HFF-Myc (cell line): Measurements from ENCODE around the gene ERVFRD-1.
"Not testable (repeated sequence)": the region's sequence is repeated elsewhere in the genome, so short reads cannot be mapped to it uniquely, and the experiment has no call there.

ENCODE experiments used
- DNase-seq: peaks from one replicate; pipeline ENCODE4 v3.0.0-alpha.2; 2011; ENCODE audit warnings: low read depth; ENCODE audit errors: extremely low read depth
- H3K4me3 ChIP-seq: replicated peaks from 2 replicates; pipeline ENCODE4 v1.5.1; 2011; ENCODE audit warnings: low read depth, mild to moderate bottlenecking, control low read depth, low read length
- TF ChIP-seq, protein P1 (sequence below): IDR thresholded peaks from 2 replicates; pipeline ENCODE4 v1.5.1; 2012; ENCODE audit warnings: mild to moderate bottlenecking, low read depth, low read length, control low read depth; ENCODE audit errors: missing control alignments

Gene ERVFRD-1

DNA sequence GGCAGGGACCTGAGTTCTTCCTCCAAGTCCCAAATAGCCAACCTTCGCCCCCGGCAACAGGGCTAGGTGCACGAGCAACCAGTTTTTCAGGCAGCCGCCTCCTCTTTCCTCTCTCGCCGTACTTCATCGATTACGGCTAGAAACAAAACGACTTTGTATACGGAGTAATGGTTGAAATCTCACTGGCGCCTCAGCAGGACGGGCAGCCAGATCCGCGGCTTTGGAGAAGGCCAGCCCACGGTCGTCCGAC is 18.2 kb downstream of the ERVFRD-1 start:
- TF ChIP-seq, protein P1, sequence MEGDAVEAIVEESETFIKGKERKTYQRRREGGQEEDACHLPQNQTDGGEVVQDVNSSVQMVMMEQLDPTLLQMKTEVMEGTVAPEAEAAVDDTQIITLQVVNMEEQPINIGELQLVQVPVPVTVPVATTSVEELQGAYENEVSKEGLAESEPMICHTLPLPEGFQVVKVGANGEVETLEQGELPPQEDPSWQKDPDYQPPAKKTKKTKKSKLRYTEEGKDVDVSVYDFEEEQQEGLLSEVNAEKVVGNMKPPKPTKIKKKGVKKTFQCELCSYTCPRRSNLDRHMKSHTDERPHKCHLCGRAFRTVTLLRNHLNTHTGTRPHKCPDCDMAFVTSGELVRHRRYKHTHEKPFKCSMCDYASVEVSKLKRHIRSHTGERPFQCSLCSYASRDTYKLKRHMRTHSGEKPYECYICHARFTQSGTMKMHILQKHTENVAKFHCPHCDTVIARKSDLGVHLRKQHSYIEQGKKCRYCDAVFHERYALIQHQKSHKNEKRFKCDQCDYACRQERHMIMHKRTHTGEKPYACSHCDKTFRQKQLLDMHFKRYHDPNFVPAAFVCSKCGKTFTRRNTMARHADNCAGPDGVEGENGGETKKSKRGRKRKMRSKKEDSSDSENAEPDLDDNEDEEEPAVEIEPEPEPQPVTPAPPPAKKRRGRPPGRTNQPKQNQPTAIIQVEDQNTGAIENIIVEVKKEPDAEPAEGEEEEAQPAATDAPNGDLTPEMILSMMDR: no peak
- H3K4me3 ChIP-seq: peak overlapping the region; percentile 80
- DNase-seq: no peak

DNA sequence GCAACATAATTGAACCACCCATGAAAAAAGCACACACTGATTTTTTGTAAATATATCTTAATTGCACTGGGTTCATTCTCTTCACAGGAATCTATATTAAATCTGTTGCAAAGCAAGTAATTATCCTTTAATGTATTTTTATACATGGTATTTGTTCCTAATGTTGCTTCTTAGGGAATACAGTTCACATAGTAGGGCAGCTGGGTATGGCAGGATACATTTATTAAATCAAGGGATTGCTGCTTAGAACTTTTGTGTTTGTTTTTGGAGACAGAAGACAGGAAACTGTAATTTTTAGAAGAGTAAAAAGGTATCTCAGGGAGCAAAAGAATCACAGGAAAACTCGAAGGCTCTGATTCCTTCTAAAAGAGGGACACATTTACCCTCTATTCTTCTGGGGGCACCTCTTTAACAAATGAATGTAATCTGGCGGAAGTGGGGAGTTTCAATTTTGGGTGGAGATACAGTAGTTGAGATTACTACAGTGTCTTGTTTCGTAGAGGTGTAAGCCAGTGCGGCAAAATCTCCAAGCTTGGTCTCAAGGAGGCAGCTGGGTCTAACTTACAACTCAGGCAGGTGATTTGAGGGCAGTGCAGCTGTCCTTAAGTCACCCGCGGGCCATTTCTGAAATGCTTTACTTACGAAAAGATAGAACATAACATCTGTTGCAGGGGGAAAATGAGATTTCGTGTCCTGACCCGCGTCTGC is 18.7 kb downstream of the ERVFRD-1 start:
- peak overlapping the region; percentile 80 for H3K4me3 ChIP-seq
- TF ChIP-seq, protein P1: no peak
- DNase-seq: no peak

DNA sequence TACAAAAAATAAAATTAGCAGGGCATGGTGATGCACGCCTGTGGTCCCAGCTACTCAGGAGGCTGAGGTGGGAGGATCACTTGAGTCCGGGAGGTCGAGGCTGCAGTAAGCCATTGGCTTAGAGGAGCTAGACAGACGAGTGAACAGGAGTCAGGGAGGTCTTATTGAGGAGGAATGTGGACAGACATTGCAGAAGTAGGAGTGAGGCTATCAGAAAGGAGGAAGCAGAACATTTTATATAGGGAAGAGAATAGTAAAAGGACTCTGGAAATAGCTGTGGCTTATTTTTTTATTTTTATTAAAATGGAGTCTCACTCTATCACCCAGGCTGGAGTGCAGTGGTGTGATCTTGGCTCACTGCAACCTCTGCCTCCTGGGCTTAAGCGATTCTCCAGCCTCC is 20.4 kb downstream of the ERVFRD-1 start:
- not testable (repeated sequence) for H3K4me3 ChIP-seq, DNase-seq

DNA sequence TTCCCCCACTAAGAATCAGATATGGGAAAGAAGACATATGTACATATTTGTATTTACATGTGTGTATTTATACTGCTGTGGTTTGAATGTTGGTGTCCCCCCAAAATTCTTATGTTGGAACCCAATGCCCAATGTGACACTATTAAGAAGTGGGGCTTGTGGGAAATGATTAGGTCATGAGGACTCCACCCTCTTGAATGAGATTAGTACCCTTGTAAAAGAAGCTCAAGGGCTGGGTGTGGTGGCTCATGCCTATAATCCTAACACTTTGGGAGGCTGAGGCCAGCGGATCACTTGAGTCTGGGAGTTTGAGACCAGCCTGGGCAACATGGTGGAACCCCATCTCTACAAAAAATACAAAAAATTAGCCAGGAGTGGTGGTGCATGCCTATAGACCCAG is 21.8 kb downstream of the ERVFRD-1 start:
- no peak for DNase-seq
- TF ChIP-seq, protein P1: no peak

DNA sequence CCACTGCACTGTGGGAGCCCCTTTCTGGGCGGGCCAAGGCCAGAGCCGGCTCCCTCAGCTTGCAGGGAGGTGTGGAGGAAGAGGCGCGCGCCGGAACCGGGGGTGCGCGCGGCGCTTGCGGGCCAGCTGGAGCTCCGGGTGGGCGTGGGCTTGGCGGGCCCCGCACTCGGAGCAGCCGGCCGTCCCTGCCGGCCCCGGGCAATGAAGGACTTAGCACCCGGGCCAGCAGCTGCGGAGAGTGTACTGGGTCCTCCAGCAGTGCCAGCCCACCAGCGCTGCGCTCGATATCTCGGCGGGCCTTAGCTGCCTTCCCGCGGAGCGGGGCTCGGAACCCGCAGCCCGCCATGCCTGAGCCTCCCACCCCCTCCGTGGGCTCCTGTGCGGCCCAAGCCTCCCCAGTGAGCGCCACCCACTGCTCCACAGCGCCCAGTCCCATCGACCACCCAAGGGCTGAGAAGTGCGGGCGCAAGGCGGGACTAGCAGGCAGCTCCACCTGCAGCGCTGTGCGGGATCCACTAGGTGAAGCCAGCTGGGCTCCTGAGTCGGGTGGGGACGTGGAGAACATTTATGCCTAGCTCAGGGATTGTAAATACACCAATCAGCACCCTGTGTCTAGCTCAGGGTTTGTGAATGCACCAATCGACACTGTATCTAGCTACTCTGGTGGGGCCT is 24.2 kb downstream of the ERVFRD-1 start:
- DNase-seq: not testable (repeated sequence)

More for the DNA sequence above, 21.8 kb downstream of the ERVFRD-1 start:
- no peak overlapping the region for H3K4me3 ChIP-seq

DNA sequence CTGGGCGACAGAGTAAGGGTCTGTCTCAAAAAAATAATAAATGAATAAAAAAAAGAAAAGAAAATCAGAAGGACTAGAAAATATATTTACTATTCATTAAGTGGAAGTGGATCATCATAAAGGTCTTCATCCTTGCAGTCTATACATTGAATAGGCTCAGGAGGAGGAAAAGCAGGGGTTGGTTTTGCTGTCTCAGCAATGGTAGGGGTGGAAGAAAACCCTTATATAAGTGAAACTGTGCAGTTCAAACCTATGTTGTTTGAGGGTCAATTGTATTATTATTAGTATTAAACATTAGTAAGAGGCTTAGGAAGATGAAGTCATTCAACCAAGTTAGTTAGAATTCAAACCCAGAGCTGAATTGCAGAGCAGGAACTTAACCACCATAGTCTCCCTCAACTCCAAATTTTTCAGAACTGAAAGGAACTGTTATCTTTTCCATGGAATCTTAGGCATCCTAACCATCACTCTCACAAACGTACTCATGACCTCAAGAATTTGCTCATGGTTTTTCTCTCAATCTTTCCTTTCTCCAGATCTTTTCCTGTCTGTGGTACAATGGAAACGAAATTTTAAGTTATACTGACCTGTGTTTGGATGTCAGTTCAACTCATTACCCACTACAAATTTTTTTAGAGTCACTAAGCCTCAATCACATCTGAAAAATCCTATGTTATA is 25.6 kb downstream of the ERVFRD-1 start:
- TF ChIP-seq, protein P1: no peak
- no peak overlapping the region for H3K4me3 ChIP-seq
- no peak for DNase-seq

More for the DNA sequence above, 24.2 kb downstream of the ERVFRD-1 start:
- H3K4me3 ChIP-seq: not testable (repeated sequence)

DNA sequence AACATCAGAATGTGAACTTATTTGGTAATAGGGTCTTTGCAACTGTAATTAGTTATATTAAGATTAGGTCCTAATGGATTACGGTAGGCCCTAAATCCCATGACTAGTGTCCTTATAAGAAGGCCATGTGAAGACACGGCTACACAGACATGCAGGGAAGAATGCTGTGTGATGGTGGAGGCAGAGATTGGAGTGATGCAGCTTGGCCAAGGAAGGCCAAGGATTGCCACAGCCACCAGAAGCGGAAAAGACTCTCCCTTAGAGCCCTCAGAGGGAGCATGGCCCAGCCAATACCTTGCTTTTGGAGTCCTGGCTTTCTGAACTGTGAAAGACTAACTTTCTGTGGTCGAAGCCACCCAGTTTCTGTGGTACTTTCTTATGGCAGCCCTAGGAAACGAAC is 27.6 kb downstream of the ERVFRD-1 start:
- TF ChIP-seq, protein P1: no peak
- H3K4me3 ChIP-seq: no peak overlapping the region
- no peak for DNase-seq
